COLO668 (cell line): ENCODE data around the gene VEPH1.
A peak's percentile ranks its signal among the peaks of the same experiment; 100 is the strongest.

Source experiments
- DNase-seq: peaks from one replicate; lab custom pipeline; 2025; ENCODE audit not compliant: unreplicated experiment; lab: John Stamatoyannopoulos, UW

VEPH1 gene

DNA sequence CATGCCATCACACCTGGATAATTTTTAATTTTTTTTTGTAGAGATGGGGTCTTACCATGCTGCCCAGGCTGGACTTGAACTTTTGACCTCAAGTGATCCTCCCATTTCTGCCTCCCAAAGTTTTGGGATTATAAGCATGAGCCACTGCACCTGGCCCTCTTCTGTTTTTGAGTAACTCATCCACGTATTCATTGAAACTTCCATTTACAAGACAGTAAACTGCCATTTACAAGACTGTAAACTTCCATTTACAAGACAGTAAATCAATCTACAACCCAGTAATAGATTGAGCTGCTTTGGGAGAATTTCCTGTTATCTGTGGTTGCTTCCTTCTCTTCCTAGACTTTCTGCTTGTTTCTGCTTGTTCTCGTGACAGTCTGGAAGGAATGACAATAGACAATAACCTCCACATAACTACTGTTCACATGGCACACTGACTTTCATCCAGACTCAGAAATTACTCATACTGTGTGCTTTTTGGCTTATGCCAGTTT is 228.5 kb downstream of the VEPH1 start:
- DNase-seq, result no peak

DNA sequence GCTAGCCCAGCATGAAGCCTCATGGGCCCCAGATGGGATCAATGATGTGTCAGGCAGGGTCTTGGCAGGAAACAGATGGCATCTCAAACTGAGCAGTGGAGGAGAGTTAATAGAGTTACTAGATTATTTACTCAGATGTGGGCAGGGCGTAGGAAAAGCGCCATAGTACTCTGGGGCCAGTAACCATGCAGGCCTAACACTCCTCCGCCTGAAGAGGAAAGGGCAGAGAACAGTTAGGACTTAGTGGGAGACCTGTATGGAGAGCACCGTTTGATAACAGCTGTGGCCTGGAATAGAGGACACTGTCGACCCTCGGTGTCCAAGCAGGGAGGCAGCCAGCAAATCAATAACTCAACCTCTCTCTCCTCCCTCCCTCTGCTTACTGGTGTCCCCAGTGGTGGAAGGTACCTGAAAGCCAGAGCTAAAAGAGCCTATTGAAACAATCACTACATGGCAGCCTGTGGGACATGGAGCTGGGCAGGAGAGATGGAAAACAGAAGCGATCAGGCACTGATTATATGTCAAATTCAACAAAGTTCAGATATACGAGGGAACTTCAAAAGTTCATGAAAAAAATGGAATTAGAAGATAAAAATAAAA is 231.8 kb downstream of the VEPH1 start:
- no peak for DNase-seq

GRCh38 chr3:157268026-157268425 is 235.2 kb downstream of the VEPH1 start:
- DNase-seq, result no peak

DNA sequence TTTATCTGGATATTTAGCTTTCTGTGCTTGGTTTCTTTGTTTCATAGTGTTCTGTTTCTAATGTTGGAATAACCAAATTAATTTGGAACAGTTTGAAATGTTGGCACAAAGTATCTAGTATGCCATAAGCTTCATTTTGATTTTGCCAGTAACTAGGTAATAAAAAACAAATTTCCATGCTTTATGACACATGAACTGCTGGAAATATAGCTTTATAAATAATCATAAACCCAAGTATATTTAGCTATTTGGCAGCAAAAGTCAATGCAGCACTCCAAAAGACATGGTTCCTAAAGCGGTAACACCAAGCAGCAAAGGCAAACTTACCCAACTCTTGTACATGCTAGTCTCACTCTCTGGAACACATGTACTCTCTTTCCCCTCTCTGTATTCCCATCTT is 237.3 kb downstream of the VEPH1 start:
- DNase-seq, result no peak

- no peak for DNase-seq
Observed at GRCh38 chr3:157263027-157263426, 240.2 kb downstream of the VEPH1 start.

DNA sequence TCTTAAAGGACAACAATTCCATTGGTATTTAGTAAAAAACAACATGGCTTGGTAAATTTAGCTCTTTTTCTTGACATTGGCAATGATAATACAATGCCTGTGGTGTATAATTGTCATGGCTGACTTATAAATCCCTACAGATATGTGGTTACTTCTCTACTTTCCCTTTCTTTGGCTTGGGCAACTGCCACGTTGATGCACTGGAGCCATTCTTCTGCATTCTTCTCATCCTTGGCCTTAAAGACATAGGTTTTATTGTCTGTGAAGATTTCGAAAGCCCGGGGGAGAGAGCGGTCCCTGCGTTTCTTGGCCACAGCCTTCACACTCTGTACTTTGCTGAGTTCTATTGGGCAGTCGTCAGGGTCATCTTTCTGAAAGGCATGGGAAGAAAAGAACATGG is 242.2 kb downstream of the VEPH1 start:
- no peak for DNase-seq

DNA sequence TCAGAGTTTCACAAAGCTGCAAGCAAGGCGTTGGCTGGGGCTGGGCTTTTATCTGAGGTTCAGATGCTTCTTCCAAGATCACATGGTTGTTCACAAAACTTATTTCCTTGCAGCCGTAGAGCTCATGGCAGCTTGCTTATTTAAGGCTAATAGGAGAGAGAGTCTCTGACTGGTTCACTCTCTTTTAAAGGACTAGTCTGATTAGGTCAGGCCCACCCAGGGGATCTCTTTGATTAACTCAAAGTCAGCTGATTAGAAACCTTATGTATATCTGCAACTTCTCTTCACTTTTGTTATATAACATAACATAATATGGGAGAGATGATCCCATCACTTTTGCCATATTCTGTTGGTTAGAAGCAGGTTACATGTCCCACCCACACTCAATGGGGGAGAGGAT is 243.4 kb downstream of the VEPH1 start:
- DNase-seq, result no peak

GRCh38 chr3:157257101-157257500 is 246.1 kb downstream of the VEPH1 start:
- no peak for DNase-seq

DNA sequence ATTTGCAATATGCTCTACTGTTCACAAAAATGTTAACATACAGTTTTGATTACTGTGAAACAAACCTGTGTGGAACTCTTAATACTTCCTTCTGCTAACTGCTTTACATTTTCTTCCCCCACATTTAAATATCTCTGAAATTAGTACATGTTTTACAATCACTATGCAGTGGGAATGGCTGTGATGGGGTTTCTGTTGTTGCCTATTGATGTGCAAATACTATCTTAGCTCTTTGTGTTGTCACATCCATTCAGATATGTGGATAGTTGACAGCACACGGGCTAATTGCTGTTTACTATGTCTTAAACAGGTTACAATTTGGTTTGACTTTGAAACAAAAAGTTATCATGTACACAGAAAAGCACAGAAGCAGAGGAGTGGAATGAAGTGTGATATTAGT is 247.4 kb downstream of the VEPH1 start:
- no peak for DNase-seq

- DNase-seq, result no peak
Observed at GRCh38 chr3:157251685-157252084, 251.5 kb downstream of the VEPH1 start.

DNA sequence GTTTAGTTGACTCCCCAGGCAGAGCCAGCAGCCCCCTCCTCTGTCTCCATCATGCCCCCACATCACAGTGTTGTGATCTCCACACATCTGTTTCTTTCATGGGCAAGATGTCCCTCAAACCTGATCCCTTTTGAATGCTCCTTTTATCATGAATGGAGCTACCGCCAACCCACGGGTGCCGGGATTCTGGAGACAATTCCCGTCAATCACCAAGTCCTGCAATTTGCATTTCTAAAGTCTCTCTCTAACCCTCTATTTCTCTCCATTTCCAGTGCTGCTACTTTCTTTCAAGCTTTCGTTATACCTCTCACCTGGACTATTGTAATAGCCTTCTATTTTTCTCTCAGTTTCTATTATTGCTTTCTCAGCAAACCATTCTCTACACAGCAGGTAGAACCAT is 253.6 kb downstream of the VEPH1 start:
- DNase-seq, result no peak

- DNase-seq, result peak; percentile 11
Observed at GRCh38 chr3:157248590-157249422, 254.4 kb downstream of the VEPH1 start.

DNA sequence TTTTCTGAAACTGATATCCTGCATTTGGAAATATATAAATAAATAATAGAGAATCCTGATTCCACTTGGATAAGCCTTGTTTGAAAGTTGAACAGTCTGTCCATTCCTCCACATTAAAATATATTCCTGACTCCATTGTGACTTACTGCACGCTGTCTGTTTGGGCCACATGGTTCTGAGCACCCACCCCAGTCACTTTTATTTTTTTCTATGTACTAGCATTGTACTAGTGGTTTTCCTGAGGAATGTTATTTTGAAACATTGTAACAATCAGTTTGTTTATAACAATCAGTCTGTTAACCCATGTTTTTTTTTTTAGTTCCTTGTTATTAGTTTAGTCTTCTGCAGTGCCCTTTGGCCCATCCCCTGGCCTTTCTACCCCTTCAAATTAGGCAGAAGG is 255.8 kb downstream of the VEPH1 start:
- no peak for DNase-seq

GRCh38 chr3:157242836-157243235 is 260.4 kb downstream of the VEPH1 start:
- DNase-seq, result no peak

DNA sequence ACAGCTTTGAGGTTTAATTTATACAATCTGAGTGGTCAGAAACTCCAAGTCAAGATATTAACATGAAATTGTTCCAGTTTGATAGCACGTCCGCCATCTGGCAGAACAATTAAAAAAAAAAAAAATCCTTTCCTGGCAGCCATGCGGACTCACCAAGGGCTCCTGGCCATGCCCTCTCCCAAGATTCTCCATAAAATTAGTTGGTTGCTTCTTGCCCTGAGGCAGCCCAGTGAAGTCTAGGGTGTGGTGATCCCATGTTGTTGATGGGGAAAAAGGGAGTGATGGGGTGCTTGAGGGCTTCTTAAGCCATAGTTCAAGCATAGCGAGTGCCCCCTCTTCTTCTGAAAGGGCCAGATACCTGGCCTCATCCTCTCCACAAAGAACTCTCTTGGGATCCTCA is 261.6 kb downstream of the VEPH1 start:
- DNase-seq, result no peak

DNA sequence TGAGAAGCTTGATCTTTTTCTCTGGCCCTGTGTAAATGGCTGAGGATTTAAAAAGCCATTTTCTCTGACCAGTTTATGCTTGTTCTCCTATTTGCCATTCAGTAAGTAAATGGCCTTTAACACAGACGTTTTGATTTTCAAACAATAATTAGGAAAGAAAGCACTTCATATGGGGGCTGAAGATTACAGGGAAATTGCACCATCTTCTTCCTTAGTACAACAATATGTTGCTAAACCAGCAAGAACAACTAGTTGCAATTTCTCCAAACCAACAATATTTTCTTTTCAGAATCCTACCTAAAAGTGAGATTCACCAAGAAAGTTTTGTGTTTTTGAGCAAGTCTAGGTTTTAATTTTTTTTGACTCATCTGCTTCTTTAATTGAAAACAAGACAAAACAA is 262.8 kb downstream of the VEPH1 start:
- DNase-seq, result no peak

DNA sequence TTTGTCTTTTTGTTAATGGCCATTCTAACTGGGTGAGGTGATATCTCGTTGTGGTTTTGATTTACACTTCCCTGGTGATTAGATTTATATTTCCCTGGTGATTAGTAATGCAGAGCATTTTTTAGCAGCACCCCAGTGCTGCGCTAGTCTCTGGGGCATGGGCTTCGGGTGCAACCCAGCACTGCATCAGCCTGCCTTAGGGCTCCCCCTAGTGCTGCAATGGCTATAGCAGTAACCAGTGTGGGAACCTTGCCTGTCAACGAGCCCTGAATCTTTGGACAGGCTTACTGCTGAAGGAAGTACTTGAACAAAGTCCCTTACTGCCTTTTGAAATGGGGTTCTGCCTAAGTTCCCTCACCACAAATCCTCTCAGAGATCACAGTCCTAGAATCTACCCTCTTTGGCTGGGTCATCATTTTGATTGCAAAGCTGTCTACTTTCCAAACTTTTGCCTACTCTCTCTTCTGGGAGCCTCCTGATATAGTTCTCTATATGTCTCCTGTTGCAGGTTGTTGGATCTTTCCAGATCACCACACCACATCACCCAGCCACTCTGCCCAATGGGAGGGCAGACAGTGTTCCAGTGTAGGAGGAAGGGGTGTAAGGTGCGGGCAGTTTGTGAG is 264.0 kb downstream of the VEPH1 start:
- peak; percentile 31 for DNase-seq

DNA sequence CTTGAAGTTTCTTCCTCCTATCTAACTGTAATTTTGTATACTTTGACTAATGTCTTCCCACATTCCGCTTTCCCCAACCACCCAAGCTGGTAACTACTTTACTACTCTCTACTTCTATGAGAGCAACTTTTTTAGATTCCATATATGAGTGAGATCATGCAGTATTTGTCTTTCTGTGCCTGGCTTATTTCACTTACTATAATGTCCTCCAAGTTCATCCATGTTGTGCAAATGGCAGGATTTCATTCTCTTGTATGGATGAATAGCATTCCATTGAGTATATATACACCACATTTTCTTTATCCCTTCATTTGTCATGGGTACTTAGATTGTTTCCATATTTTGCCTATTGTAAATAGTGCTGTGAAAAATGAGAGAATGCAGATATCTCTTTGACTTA is 264.8 kb downstream of the VEPH1 start:
- no peak for DNase-seq

DNA sequence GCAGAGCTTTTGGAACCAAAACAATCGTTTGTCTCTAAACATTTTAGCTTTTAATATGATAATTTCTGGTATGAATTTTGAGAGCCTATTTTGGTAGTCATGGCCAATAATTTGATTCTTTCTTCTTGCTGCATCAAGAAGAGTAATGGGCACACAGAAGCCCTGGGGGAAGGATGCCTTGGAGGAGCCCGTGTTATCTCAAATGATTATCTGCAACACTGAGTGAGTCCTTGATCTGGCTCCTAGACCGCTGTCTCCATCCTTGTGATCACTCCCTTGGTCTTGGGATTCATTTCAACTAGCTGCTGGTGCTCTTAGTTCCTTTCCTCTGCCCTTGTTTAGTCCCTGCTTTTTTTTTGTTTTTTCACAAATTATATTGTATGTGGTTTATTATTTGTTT is 265.3 kb downstream of the VEPH1 start:
- DNase-seq, result no peak

- no peak for DNase-seq
Observed at GRCh38 chr3:157235291-157235690, 267.9 kb downstream of the VEPH1 start.

GRCh38 chr3:157233923-157234322 is 269.3 kb downstream of the VEPH1 start:
- DNase-seq, result no peak

DNA sequence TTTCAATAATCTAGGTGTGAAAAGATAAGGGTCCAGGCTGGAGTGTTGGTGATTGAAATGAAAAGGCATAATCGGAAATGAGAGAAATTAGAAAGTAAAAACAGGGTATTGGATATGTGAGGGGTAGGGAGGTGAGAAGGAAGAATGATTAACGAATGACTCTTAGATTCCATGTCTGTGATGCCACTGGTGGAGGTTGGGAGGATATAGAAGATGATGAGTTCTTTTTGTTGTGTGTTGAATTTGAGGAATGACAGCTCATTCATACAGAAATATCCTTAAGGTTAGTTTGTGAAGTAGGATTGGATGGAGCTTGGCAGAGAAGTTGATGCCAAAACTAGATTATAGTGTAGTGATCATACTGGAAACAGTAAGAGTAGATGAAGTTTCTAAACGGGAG is 271.1 kb downstream of the VEPH1 start:
- no peak for DNase-seq
